ENCODE data around the gene KRTAP5-8.

- TF ChIP-seq ZNF274 (IDR thresholded peaks at IDR 0.05; ENCODE audit: low read depth, low read length) (no peak), POLR2AphosphoS5 (IDR thresholded peaks at IDR 0.05; ENCODE audit: low read depth, low read length) (no peak)
- TF ChIP-seq, protein P1, sequence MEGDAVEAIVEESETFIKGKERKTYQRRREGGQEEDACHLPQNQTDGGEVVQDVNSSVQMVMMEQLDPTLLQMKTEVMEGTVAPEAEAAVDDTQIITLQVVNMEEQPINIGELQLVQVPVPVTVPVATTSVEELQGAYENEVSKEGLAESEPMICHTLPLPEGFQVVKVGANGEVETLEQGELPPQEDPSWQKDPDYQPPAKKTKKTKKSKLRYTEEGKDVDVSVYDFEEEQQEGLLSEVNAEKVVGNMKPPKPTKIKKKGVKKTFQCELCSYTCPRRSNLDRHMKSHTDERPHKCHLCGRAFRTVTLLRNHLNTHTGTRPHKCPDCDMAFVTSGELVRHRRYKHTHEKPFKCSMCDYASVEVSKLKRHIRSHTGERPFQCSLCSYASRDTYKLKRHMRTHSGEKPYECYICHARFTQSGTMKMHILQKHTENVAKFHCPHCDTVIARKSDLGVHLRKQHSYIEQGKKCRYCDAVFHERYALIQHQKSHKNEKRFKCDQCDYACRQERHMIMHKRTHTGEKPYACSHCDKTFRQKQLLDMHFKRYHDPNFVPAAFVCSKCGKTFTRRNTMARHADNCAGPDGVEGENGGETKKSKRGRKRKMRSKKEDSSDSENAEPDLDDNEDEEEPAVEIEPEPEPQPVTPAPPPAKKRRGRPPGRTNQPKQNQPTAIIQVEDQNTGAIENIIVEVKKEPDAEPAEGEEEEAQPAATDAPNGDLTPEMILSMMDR (IDR thresholded peaks at IDR 0.05 in 2 of 3, conservative IDR thresholded peaks at IDR 0.05 in 1 of 3; ENCODE audit: borderline replicate concordance in 1 of 3, insufficient read depth in 1 of 3, low read depth in 2 of 3, low read length in 2 of 3): no peak
Observed at GRCh38 chr11:71562120-71562519, 24.3 kb downstream of the KRTAP5-8 start.

All from HCT116 (cell line).